Measurements from ENCODE around the gene SERPINI1.

SERPINI1 gene

DNA sequence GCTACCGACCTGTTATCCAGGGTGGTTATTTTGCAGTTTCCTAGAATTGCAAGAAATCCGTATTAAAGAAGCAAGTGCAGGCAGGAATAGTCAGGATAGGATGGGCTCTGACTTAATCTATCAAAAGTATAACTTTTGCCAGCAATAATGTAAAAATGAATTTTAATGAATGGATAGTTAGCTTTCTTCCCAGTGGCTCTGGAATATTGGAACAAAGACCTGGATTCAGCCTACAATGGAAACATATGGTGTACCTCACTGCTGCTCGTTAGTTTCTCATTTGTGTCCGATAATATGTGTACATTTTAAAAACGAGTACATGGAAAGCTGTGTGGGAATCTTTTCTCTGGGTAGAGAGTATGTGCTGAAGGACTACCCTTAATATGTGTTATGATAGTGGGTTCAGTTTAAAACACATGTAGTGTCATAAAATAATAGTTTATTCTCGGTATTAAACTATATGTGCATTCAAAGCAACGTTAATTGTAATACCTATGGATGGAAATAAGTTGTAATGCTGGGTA, 805 bp downstream of the SERPINI1 start:
- no peak for DNase-seq

GRCh38 chr3:167736997-167737396, 1.5 kb downstream of the SERPINI1 start:
- DNase-seq = no peak

DNA sequence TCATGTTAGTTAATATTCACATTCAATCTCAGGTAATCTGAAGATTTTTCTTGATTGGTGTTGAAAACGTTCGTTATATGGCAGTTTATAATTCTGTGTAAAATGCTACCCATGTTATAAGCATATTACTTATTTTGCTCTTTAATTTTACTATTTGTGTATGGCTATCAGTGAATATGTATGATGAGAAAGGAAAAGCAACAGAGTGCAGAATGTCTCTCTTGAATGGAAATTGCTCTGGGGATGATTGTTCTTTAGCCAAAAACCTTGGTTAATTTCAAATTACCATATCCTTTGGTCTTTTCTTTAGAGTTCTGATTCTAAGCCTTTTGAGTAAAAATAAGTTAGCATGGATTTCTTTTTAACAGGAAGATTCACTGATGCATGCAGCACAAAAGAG, 2.5 kb downstream of the SERPINI1 start:
- no peak for DNase-seq

DNA sequence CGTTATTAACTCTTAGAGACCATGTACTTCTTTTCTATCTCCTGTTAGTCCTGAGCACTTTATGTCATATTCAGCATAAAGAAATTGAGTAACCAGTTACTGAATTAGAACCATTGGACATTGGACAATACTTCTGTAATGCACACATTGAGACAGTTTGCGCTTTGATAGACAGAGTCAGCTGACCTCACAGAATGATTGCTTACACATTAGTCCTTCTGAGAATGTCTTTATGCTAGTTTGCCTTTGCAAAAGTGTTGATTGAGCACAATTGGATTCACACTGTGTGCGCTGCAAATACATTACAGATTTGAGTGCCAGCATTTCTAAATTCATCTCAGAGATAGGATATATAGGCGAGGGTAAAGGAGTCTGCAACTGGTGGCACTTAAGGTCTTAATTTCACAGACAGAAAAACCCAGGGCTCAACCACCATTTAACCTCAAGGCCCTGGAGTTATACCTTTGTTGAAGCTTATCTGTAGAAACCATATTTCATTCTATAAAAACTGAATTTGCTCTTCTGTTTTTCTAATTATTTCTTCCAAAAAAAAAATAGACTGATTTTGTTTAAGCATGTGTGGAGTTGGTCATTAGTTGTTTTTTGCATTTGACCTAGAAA, 3.8 kb downstream of the SERPINI1 start:
- no peak for DNase-seq

- peak in 1 of 4 experiments; percentile 4 for DNase-seq
Measured at GRCh38 chr3:167740961-167741587, 5.6 kb downstream of the SERPINI1 start.

GRCh38 chr3:167742338-167742737, 6.8 kb downstream of the SERPINI1 start:
- no peak for DNase-seq

GRCh38 chr3:167743799-167744198, 8.3 kb downstream of the SERPINI1 start:
- no peak for DNase-seq

DNA sequence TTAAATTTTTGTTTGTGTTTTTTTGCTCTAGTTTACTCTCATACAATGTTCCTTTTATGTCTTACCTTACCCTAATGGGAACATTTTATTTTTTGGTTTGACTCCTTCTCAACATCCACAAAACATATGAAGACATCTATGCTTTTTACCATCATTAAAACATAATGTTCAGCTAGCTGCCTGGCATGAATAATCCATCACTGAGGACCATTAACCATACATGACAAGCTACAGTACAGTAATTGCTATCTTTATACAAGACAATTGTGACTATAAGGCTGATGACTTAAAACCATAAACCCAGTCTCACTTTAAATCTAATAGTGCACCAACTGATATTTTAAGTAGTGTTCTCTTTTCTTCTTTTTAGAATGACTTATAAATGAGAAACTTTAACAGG, 13.7 kb downstream of the SERPINI1 start:
- no peak for DNase-seq

DNA sequence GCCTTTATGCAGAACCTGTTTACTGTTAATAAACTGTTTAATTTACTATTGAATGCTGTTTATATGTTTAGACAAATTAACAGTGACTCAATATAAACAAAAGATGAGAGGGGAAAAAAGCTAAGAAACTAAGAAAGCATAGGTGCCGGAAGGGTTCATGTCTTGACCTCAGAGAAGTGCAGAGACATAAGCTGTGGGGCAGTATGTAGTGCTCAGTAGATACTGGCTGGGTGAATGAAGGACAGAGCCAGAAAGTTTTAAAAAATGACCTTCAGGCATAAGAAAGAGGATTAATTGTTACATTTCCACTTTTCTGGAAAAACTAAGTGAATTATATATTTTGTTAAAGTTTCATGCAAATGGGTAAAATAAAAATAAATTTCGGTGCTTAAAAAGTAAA, 14.2 kb downstream of the SERPINI1 start:
- no peak for DNase-seq

DNA sequence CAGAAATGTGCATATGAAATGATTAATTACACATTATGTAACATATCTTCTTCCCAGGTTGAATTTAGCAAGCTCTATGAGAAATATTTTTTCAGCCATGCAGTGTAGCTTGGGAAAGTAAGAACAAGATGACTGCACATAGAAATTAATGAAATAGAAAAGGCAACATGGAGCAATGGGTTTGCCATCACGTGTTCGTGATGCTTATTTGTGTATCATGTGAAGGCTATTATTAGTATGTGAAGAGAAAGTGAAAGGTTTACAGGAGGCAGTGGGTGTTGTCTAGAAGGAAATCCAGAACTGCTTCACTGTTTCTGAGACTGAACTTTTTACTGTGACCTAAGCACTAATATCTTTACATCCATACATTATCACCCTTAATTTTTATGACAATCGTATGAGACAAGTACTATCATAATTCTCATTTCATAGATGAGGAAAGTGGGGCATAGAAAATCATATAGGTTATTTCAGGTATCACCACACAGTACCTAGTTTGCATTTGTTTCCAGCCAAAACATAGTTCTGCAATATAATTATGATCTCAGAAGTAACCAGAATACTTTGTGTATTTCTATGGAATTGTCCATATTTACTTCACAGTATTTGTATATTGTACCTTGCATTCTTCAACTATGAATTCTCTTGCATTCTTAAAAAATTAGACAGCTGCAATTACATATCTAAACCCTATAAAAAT, 14.9 kb downstream of the SERPINI1 start:
- no peak for DNase-seq

DNA sequence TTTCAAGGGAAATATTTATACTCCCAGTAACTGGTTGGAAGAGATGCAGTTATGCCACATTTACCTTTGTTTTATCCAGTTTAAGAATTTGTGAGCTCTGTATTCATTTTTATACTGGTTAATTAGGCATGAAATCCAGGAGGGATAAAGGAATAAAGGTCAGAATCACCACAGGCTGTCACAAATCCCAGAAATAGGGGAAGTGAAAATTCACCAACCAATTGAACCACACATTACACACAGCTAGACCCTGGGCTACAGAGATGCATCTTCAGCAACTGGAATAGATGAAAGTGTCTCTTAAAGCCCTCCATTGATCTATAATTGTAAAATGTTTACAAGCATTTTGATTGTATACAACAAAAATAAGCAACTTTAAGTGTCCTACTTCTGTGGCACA, 18.5 kb downstream of the SERPINI1 start:
- DNase-seq = no peak

DNA sequence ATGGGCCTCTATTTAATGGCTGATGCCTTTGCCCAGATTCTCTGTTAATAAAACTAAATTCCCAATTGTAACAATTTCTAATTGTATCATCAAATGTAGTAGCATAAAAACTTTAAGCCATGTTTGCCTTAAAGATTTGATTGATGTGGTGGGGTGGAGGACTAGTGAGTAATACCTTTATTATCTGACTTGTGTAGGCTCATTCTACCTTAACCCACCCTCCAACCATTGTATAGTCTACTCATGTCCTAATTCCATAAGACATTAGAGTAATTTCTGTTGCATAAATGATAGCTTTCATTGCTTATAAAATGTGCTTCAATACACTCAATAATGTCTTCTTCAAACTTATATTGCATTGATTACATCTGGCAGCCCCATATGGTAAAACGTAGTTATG, 25.8 kb downstream of the SERPINI1 start:
- no peak for DNase-seq

GRCh38 chr3:167762296-167762695, 26.8 kb downstream of the SERPINI1 start:
- DNase-seq = no peak

DNA sequence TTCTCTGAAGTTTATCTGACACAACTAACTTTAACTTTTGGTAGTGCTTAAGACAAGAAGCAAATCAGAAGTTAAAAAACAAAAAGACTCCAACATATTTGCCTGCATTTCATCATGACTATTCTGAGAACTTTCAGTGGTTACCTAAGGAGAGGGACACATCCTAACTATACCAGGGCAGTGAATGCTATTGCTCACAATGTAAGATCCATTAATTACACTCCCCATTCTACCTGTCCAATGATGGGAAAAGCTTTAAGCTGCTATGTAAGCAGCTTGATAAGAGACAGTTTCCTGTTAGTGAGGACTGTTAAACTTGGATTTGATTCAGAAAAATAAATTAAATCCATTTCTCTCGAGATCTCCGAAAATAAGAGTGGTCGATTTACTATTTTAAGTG, 37.5 kb downstream of the SERPINI1 start:
- DNase-seq = no peak

- DNase-seq = no peak
Measured at GRCh38 chr3:167773584-167773983, 38.1 kb downstream of the SERPINI1 start.

DNA sequence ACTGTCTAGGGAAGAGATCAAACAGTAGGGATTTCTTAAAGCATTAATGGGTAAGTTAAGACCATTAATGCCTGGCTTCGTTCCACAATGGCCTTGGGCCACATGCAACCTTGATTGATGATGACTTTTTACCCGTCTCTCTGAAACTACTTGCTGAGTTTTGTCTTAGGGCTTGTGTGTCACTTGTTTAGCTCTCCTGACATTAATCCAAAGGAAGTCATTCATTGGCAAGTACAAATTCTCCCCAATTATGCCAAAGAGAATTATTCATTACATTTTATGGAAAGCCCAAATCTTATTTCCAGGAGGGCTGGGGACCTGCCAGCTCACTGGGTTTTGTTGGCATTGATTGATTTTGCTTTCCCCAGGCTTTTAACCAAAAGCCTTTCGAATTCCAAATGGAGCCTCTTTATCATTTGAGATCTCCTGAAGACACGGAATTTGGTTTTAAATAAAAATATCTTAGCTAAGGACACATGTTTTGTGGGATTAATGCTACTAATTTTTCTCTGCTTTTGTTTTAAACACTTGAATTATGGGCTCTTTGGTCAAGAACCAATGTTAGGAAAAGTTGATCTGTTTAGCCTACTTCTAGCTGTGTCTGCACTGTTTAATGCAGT, 40.7 kb downstream of the SERPINI1 start:
- DNase-seq = no peak

DNA sequence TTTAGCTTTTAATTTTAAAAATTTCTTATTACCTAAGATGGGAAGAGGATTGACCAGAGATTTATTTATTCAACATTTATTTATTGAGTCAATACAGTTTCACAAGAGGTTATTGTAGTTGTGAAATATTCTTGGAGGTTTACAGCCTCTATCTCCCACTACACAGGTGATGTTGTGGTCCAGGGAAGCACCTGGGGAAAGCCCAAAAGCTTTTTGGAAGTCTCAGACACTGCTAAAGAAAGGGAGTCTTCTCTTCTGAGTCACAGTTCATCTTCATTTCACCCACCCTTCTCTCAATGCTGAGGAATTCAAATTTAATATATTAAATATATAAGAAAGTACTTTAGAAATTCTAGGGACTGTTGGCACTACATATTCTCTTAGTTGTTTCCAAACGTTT, 41.8 kb downstream of the SERPINI1 start:
- no peak for DNase-seq

DNA sequence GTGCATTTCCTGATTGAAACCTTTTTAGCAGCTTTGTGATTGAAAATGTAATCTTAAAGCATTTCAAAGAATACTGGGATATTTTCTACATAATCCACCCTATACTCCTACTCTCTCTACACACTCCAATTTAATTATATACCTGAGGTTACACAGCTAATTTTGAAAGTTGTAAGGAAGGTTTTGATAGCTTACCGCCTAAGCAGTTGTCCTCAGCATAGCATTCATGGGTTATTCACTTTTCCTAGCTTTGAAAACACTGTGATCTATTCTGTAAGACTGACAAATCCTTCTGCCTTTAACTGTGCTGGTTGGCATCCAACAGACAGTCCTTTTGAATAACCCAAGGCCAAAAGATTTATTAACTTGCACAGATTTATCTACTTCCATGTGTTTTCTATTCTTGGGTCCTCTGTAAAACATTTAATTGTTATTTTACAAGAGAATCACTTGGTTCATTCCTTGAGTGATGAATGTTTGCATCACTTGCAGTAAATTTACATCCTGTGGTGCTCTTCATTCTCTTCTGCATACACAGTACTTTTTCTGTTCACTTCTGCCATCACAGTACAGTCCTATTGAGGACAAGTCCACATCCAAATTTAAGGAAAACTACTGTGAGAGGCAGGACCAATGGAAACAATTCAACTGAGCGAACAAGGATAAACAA, 44.8 kb downstream of the SERPINI1 start:
- DNase-seq = no peak

GRCh38 chr3:167783781-167784180, 48.3 kb downstream of the SERPINI1 start:
- no peak for DNase-seq

DNA sequence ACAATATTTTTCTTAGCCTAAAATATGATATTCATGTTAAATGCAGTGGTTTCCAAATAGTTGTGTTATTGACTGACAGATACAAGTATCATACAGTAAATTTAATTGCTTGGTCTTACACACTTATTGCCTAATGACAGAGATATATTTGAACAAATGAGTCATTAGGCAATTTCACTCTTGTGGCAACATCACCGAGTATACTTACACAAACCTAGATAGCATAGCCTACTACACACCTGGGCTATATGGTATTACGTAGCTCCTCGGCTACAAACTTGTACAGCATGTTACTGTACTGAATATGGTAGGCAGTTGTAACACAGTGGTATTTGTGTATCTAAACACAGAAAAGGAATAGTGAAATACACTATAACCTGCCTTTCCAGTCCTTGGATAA, 50.3 kb downstream of the SERPINI1 start:
- DNase-seq = no peak

- no peak for DNase-seq
Measured at GRCh38 chr3:167787440-167787839, 51.9 kb downstream of the SERPINI1 start.

DNA sequence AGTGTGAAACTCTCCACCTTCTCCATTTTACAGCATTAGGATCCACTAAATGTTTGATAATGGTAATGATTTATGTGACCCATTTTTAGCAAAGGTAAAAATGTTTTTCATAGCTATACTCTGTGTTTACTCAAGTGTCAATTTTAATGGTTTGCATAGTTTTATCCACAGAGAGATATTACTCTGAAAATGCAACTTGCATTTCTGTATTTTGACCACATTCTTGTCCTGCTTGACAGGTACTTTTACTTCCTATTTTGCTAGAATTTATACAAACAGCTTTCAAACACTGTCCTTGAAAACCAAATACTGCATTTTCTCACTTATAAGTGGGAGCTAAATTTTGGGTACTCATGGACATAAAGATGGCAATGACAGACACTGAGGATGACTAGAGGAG, 62.9 kb downstream of the SERPINI1 start:
- DNase-seq = no peak

- DNase-seq = no peak
Measured at GRCh38 chr3:167808910-167809309, 73.4 kb downstream of the SERPINI1 start.

Measured in activated CD4-positive, CD25-positive, alpha-beta regulatory T cell (primary cell).